Effector memory CD4-positive, alpha-beta T cell (primary cell): ENCODE measurements around the gene CEACAM8.
A peak's percentile ranks its signal among the peaks of the same experiment; 100 is the strongest.
"Not testable (repeated sequence)": the region's sequence is repeated elsewhere in the genome, so short reads cannot be mapped to it uniquely, and the experiment has no call there.

Source experiments
- DNase-seq, 3 donors: peaks; one replicate each; pipeline ENCODE4 v3.0.0-alpha.2; 2020
- H3K27ac ChIP-seq: 2 replicates; pipeline ENCODE4 v1.7.0; 2013; ENCODE audit warnings: mild to moderate bottlenecking, low read length, moderate library complexity; ENCODE audit not compliant: insufficient read depth, poor library complexity, severe bottlenecking
- H3K27me3 ChIP-seq: replicated peaks from 2 replicates; pipeline ENCODE4 v1.7.0; 2013; ENCODE audit warnings: mild to moderate bottlenecking, low read length; ENCODE audit not compliant: insufficient read depth, control insufficient read depth, poor library complexity, severe bottlenecking
- H3K36me3 ChIP-seq: 2 replicates; pipeline ENCODE4 v1.7.0; 2013; ENCODE audit warnings: mild to moderate bottlenecking, low read length, moderate library complexity; ENCODE audit not compliant: control insufficient read depth, insufficient read depth
- H3K4me1 ChIP-seq: 2 replicates; pipeline ENCODE4 v1.7.0; 2013; ENCODE audit warnings: low read length, mild to moderate bottlenecking; ENCODE audit not compliant: control insufficient read depth, insufficient read depth, poor library complexity, severe bottlenecking
- H3K4me3 ChIP-seq: 2 replicates; pipeline ENCODE4 v1.7.0; 2013; ENCODE audit warnings: low read length, low read depth, mild to moderate bottlenecking; ENCODE audit not compliant: insufficient read depth, poor library complexity, severe bottlenecking
- H3K9me3 ChIP-seq: 2 replicates; pipeline ENCODE4 v1.7.0; 2013; ENCODE audit warnings: mild to moderate bottlenecking, low read length, moderate library complexity; ENCODE audit not compliant: control insufficient read depth

Gene CEACAM8

DNA sequence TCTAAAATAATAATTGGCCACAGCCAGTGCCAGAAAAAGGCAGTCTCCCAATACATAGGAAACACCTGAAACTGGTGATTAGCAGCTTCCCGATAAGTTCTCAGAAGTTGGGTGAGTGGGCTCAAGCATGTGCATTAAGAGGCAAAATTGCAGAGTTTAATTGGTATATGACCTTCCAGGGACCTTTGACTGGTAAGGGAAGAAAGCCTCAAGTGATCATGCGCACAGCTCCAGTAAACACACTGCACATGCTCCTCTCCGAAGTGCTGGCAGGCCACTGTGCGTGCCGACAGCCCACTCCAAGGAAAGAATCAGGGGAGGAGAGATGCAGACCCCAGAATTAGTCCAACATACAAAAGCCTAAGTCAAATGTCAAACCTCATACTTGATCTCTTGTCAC is 18.9 kb upstream of the CEACAM8 start:
- H3K27ac ChIP-seq = no peak overlapping the region
- H3K36me3 ChIP-seq = no peaks in the 10 kb centered on the region
- no peaks in the 10 kb centered on the region for H3K9me3 ChIP-seq
- no peak for DNase-seq
- no peaks in the 10 kb centered on the region for H3K4me1 ChIP-seq
- no peak overlapping the region for H3K4me3 ChIP-seq
- H3K27me3 ChIP-seq = no peaks in the 10 kb centered on the region

DNA sequence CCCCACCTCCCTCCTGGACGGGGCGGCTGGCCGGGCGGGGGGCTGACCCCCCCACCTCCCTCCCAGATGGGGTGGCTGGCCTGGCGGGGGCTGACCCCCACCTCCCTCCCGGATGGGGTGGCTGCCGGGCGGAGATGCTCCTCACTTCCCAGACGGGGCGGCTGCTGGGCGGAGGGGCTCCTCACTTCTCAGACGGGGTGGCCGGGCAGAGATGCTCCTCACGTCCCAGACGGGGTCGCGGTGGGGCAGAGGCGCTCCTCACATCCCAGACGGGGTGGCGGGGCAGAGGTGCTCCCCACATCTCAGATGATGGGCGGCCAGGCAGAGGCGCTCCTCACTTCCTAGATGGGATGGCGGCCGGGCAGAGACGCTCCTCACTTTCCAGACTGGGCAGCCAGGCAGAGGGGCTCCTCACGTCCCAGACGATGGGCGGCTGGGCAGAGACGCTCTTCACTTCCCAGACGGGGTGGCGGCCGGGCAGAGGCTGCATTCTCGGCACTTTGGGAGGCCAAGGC is 15.7 kb upstream of the CEACAM8 start:
- H3K9me3 ChIP-seq, H3K4me1 ChIP-seq, H3K27me3 ChIP-seq, DNase-seq, H3K36me3 ChIP-seq, H3K27ac ChIP-seq, H3K4me3 ChIP-seq: not testable (repeated sequence)

DNA sequence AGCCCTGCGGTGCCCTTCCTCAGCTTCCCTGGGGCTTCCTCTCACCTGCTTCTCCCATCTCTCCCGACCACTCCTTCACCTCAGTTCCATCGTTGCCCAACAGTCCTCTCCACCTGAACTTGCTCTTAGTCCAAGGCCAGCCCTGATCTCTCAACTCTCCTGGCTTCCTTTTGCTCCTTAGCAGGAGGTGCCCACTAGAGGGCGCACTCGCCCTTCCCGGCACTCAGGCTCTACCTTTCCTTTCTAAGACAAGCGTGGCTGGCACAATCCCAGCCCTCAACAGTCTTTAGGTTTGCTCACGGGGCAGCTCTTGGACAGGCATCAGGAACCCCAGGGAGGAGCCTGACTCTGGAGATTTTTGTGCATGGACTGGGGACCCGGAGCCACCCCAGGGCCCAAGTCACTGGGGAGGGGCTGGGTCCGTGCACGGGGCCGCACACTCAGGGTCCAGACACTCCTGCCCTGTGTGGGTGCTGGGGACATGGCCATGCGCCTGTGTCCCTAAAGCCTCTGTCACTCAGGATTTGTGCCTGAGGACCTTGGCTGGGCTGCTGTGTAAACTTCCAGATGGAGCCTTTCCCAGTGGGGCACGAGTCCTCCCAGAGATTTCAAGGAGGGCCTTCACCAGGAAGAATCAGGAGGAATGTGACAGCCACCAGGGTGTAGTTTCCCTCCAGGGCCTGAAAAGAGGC is 12.1 kb upstream of the CEACAM8 start:
- H3K27me3 ChIP-seq = peaks cover 8% of the 10 kb centered on the region
- DNase-seq = peak in 1 of 3 donors; percentile 17
- no peak overlapping the region for H3K27ac ChIP-seq
- H3K4me3 ChIP-seq = no peak overlapping the region
- H3K4me1 ChIP-seq = no peaks in the 10 kb centered on the region
- H3K36me3 ChIP-seq = no peaks in the 10 kb centered on the region
- H3K9me3 ChIP-seq = no peaks in the 10 kb centered on the region

- no peaks in the 10 kb centered on the region for H3K36me3 ChIP-seq
- no peaks in the 10 kb centered on the region for H3K4me1 ChIP-seq
- no peaks in the 10 kb centered on the region for H3K9me3 ChIP-seq
- no peak overlapping the region for H3K4me3 ChIP-seq
- peaks cover 8% of the 10 kb centered on the region for H3K27me3 ChIP-seq
- no peak overlapping the region for H3K27ac ChIP-seq
- DNase-seq = no peak
Measured at GRCh38 chr19:42601811-42602443, 7.2 kb upstream of the CEACAM8 start.

DNA sequence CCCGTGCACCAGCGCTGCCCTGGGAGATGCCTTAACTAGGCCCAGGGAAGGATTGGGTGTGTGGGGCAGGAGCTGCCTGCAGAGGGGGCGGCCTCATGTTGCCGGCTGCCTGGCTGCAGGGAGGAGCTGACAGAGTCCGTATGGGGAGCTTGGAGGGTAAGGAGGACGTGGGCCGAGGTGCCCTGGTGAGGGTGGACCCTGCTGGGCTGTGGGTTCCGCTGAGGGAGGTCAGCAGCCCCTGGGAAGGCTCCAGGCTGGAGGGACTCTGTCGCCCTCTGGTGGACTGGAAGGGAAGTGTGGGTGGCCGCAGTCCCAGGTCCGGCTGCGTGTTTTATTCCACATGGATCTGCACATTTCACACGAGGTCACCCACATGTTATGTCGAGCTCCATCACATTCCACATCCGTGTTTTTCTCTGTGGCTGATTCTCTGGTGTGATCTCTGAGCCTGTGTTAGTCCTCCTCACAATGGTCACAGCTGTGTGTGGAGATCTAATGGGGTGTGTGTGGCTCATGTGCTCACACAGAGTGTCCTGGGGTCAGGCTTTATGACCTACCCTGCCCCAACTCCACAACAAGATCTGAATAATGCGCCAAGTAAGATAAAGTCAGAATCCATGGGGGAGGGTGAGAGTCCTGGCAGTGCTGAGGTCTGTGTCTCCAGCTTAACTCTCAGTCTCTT is 1.8 kb upstream of the CEACAM8 start:
- peak in 1 of 3 donors; percentile 12 for DNase-seq
- H3K9me3 ChIP-seq = no peaks in the 10 kb centered on the region
- no peak overlapping the region for H3K27ac ChIP-seq
- no peaks in the 10 kb centered on the region for H3K27me3 ChIP-seq
- no peak overlapping the region for H3K4me3 ChIP-seq
- H3K36me3 ChIP-seq = no peaks in the 10 kb centered on the region
- no peaks in the 10 kb centered on the region for H3K4me1 ChIP-seq

- no peak for DNase-seq
- Histone ChIP-seq H3K4me3 (no peak overlapping the region), H3K9me3 (no peaks in the 10 kb centered on the region), H3K27ac (no peak overlapping the region), H3K4me1 (no peaks in the 10 kb centered on the region), H3K36me3 (no peaks in the 10 kb centered on the region), H3K27me3 (no peaks in the 10 kb centered on the region)
Measured at GRCh38 chr19:42595550-42596172, 937 bp upstream of the CEACAM8 start.

GRCh38 chr19:42589792-42590191 is 4.9 kb downstream of the CEACAM8 start:
- no peaks in the 10 kb centered on the region for H3K27me3 ChIP-seq

GRCh38 chr19:42584466-42584865 is 10.3 kb downstream of the CEACAM8 start:
- Histone ChIP-seq H3K36me3 (no peaks in the 10 kb centered on the region), H3K27ac (no peak overlapping the region), H3K4me3 (no peak overlapping the region), H3K27me3 (peaks cover 2% of the 10 kb centered on the region), H3K4me1 (no peaks in the 10 kb centered on the region), H3K9me3 (no peaks in the 10 kb centered on the region)
- no peak for DNase-seq

More at GRCh38 chr19:42589792-42590191, 4.9 kb downstream of the CEACAM8 start:
- H3K27ac ChIP-seq = no peak overlapping the region
- H3K9me3 ChIP-seq = no peaks in the 10 kb centered on the region
- no peaks in the 10 kb centered on the region for H3K36me3 ChIP-seq
- no peak for DNase-seq
- H3K4me3 ChIP-seq = no peak overlapping the region
- no peaks in the 10 kb centered on the region for H3K4me1 ChIP-seq

GRCh38 chr19:42577016-42577415 is 17.7 kb downstream of the CEACAM8 start:
- Histone ChIP-seq H3K27me3 (peaks cover 2% of the 10 kb centered on the region), H3K4me1 (no peaks in the 10 kb centered on the region), H3K36me3 (no peaks in the 10 kb centered on the region), H3K27ac (no peak overlapping the region), H3K4me3 (no peak overlapping the region), H3K9me3 (no peaks in the 10 kb centered on the region)
- DNase-seq = no peak
